ENCODE results near the gene SUDS3. TPM values are rescaled to one million over a fixed set of nuclear protein-coding genes. Genes with fewer than 3 reads are reported as not detected.
"Not testable (repeated sequence)": the region's sequence is repeated elsewhere in the genome, so short reads cannot be mapped to it uniquely, and the experiment has no call there.

Gene SUDS3
- total RNA-seq, 1 experiment from 2014 or later: 42.4 TPM

GRCh38 chr12:118374126-118374725 is 2.1 kb upstream of the SUDS3 start:
- in situ Hi-C loops (cut with HindIII; ENCODE audit: low pct_unique_long_range_greater_than_20kb, low sequenced_read_pairs): loop anchor here (10.0 kb wide), 1 partner anchor 189 kb away; no protein-coding TSS in a partner anchor
- DNase-seq (ENCODE audit: low read depth, low spot score): no peak

GRCh38 chr12:118374909-118375308 is 1.4 kb upstream of the SUDS3 start:
- no peak for DNase-seq (ENCODE audit: low read depth, low spot score)
- in situ Hi-C loops (cut with HindIII; ENCODE audit: low pct_unique_long_range_greater_than_20kb, low sequenced_read_pairs): loop anchor here (10.0 kb wide), 1 partner anchor 190 kb away; no protein-coding TSS in a partner anchor

GRCh38 chr12:118375348-118375747 is 1.0 kb upstream of the SUDS3 start:
- in situ Hi-C loops (cut with HindIII; ENCODE audit: low pct_unique_long_range_greater_than_20kb, low sequenced_read_pairs): loop anchor here (10.0 kb wide), 1 partner anchor 191 kb away; no protein-coding TSS in a partner anchor
- no peak for DNase-seq (ENCODE audit: low read depth, low spot score)

GRCh38 chr12:118377021-118377883 is 897 bp downstream of the SUDS3 start:
- DNase-seq (ENCODE audit: low read depth, low spot score): no peak
- in situ Hi-C loops (cut with HindIII; ENCODE audit: low pct_unique_long_range_greater_than_20kb, low sequenced_read_pairs): loop anchor here (10.0 kb wide), 1 partner anchor 192 kb away; no protein-coding TSS in a partner anchor

DNA sequence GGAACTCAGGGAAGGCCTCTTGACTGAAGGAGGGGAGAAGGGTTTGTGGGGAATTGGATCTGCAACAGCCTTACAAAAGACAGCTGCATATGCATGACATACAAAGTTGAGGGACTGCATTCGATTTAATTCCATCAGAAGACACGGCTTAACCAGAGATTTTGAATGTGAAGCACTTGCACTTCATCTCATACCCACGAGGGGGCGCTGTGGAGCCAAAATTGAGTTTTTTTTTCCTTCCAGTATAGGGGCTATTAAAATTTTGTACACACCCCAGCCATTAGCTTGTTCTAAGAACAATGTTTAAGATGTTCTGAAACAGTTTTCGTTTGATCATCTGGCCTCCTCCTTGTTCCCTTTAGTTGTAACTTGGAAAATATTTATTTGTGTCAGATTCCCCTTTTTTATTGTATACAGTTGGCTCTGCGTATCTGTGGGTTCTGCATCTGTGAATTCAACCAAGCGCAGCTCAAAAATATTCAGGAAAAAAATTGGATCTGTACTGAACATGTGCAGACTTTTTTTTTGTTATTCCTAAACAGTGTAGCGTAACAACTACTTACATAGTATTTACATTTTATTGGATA is 1.6 kb downstream of the SUDS3 start:
- peak; percentile 77 for DNase-seq (ENCODE audit: low read depth, low spot score)
- in situ Hi-C loops (cut with HindIII; ENCODE audit: low pct_unique_long_range_greater_than_20kb, low sequenced_read_pairs): loop anchor here (10.0 kb wide), 1 partner anchor 193 kb away; no protein-coding TSS in a partner anchor

- no peak for DNase-seq (ENCODE audit: low read depth, low spot score)
- in situ Hi-C loops (cut with HindIII; ENCODE audit: low pct_unique_long_range_greater_than_20kb, low sequenced_read_pairs): no loop called here
These were observed 15.1 kb downstream of the SUDS3 start for GRCh38 chr12:118391424-118391823.

GRCh38 chr12:118391836-118392235 is 15.5 kb downstream of the SUDS3 start:
- DNase-seq (ENCODE audit: low read depth, low spot score): no peak
- in situ Hi-C loops (cut with HindIII; ENCODE audit: low pct_unique_long_range_greater_than_20kb, low sequenced_read_pairs): no loop called here

DNA sequence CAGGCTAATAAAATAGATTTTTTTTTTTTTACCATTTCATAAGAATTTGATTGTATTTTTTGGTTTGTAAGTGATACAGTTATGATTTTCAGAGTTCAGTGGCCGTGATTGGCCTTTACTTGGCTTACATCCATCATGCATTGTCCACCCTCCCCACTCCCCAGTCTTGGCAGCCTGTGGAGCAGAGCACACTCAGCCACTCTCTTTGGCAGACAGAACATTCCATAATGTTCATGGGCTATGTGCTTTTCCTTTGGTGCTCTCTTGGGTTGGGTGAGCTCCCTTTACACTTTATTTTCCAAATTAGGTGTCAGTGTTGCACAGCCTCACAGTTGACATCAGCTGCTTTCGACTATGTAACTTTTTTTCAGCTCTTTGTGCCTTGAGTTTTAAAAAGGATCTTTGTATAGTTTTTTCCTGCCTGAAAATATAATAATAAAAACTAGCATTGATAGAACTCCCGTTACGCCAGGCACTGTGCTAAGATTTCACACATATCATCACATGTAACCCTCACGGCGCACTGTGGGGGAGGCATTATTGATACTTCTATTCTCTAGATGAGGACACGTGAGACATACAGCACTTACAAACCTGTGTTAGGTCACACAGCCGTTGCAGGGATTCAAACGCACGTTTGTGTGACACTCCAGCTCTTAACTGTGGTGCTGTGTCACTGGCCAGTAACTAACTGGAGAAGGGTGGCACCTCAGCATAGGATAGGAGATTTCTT is 21.5 kb downstream of the SUDS3 start:
- no peak for DNase-seq (ENCODE audit: low read depth, low spot score)
- in situ Hi-C loops (cut with HindIII; ENCODE audit: low pct_unique_long_range_greater_than_20kb, low sequenced_read_pairs): no loop called here

DNA sequence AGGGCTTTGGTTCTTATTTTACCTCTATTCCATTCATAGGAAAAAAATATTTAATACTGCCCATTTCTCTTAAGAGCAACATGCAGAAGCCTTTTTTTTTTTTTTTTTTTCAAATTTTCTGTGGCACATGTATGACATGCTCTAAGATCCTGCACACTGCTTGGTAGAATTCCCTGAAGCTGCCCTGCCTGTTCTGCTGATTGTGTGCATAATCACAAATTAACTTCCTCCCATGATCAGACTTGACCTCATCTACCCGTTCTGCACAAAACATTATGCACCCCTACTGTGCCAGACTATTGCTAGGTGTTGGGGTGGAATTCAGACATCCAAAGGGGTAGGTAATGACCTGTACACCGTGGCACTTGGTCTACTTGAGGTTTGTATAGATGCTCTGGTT is 22.2 kb downstream of the SUDS3 start:
- no peak for DNase-seq (ENCODE audit: low read depth, low spot score)
- in situ Hi-C loops (cut with HindIII; ENCODE audit: low pct_unique_long_range_greater_than_20kb, low sequenced_read_pairs): no loop called here

GRCh38 chr12:118398940-118399339 is 22.6 kb downstream of the SUDS3 start:
- DNase-seq (ENCODE audit: low read depth, low spot score): no peak
- in situ Hi-C loops (cut with HindIII; ENCODE audit: low pct_unique_long_range_greater_than_20kb, low sequenced_read_pairs): no loop called here

DNA sequence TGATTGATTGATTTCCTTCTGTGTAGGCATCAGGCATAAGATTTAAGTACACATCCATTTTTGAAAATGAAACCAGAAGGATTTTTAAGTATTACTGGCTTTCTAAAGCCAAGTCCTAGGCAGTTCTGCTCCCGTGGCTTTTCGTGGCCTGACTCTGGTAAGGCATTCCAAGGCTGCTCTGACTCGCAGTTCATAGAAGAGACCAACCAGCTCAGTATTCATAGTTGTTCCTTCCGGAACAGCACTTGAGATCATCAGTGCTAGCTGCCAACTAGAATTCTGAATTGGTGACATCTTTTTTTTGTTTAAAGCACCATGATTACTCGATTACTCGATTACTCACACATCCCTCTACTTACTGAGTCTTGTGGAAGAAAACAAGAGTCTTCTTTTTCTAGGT is 25.9 kb downstream of the SUDS3 start:
- in situ Hi-C loops (cut with HindIII; ENCODE audit: low pct_unique_long_range_greater_than_20kb, low sequenced_read_pairs): no loop called here

DNA sequence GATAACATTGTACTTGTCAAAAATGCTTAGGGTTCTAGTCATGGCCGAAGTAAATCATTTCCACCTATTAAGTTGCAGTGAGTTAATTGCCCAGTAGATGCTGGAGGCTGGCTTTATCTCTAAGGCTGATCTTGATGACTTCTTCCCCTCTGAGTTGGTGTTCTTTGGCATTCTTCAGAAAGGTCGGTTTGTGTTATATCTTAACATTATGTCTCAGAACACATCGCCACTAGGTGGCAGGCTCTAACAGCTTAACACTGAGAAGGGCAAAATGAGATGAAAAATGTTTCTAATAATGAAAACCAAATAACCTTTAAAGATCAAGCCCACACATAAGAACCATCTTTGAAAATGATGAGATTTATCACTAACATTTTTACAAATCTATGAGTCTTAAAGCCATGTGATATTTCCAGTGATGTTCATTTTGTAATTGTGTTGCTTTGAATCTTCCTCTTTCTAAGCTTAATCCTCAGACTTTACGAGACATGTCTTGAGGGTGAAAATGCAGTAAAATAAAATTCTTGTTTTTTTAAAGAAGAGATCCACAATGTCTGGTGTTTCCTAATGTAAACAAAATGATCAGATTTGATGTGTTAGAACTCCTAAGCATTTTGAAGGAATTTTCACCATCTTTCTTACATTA is 28.6 kb downstream of the SUDS3 start:
- peak; percentile 80 for DNase-seq (ENCODE audit: low read depth, low spot score)
- in situ Hi-C loops (cut with HindIII; ENCODE audit: low pct_unique_long_range_greater_than_20kb, low sequenced_read_pairs): no loop called here

More for the DNA sequence above, 25.9 kb downstream of the SUDS3 start:
- DNase-seq (ENCODE audit: low read depth, low spot score): no peak

GRCh38 chr12:118408241-118408640 is 31.9 kb downstream of the SUDS3 start:
- not testable (repeated sequence) for DNase-seq (ENCODE audit: low read depth, low spot score)

GRCh38 chr12:118409834-118410233 is 33.5 kb downstream of the SUDS3 start:
- in situ Hi-C loops (cut with HindIII; ENCODE audit: low pct_unique_long_range_greater_than_20kb, low sequenced_read_pairs): no loop called here

More at GRCh38 chr12:118408241-118408640, 31.9 kb downstream of the SUDS3 start:
- in situ Hi-C loops (cut with HindIII; ENCODE audit: low pct_unique_long_range_greater_than_20kb, low sequenced_read_pairs): not testable (repeated sequence)

DNA sequence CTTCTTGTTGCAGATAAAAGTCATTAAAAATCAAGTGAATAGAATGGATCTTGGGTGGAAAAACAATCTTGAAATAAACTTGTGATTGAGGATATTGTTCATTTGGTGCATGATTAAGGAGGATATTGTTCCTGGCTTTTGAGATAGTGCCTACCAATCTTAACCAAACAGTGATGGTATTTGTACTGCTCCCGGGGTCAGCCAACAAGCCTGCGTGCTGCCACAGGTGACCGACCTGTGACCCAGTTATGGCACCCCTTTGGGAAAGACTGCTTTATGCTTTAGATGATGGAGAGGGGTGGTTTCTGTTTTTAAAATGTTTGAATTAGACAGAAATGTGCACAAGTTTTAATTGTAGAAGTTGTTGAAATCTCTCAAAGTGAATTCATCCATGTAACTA is 41.6 kb downstream of the SUDS3 start:
- no peak for DNase-seq (ENCODE audit: low read depth, low spot score)
- in situ Hi-C loops (cut with HindIII; ENCODE audit: low pct_unique_long_range_greater_than_20kb, low sequenced_read_pairs): no loop called here

More at GRCh38 chr12:118409834-118410233, 33.5 kb downstream of the SUDS3 start:
- DNase-seq (ENCODE audit: low read depth, low spot score): no peak

DNA sequence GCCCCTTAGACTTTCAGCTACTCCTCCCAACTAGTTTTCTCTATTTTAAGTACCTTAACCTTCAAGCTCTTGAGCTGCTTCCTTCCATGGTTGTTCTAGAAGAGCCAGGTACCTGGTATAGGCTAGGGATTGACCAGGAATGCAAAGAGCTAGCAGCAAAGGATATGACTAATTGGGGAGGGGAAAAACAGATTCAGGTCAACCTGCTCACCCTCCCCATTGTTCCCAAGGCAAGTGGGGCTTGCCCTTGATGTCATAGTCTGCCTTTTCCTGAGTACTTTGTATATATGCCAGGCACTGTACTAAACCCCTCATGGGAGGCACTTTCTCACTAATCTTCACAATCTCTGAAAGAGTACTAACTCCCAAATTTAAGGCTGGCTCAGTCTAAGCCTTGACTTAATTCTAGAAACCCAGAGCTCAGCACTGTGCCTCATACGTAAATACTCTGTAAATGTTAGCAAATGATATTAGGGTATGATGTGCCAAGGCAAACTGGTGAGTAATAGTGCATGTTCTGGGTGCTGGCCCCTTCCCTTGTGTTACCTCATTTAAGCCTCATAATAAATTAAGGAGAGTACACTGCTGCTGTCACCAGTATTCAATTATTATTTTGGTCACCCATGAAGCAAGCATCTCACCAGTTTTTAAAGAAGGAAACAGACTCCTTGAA is 42.2 kb downstream of the SUDS3 start:
- DNase-seq (ENCODE audit: low read depth, low spot score): no peak
- in situ Hi-C loops (cut with HindIII; ENCODE audit: low pct_unique_long_range_greater_than_20kb, low sequenced_read_pairs): no loop called here

DNA sequence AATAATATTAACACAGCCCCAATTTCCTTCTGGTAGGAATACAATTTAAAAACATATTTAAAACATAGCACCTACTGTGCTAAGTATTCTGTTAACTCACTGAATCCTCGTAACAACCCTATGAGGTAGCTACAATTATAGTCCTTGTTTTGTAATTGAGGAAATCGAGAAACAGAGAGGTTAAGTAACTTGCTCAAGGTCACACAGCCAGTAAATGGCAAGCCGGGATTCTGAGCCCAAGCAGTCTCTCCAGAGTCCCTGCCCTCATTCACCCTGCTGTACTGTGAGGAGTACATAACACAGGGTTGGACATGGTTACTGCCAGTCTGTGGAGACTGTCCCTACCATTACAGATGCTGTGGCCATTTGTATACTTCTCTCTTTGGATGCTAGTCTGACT is 44.3 kb downstream of the SUDS3 start:
- DNase-seq (ENCODE audit: low read depth, low spot score): no peak
- in situ Hi-C loops (cut with HindIII; ENCODE audit: low pct_unique_long_range_greater_than_20kb, low sequenced_read_pairs): no loop called here
